PC-3 (cell line): ENCODE data around the gene MED26.

Source experiments
- EZH2 ChIP-seq: fragments of 300-600 bp; sonication (generic); IDR thresholded peaks from one replicate; pipeline ENCODE4 v1.6.1; 2017; ENCODE audit warnings: antibody characterized with exemption, mild to moderate bottlenecking, low read length; ENCODE audit not compliant: unreplicated experiment
- EZH2phosphoT487 ChIP-seq: fragments of 300-600 bp; sonication (generic); IDR thresholded peaks from 2 replicates; pipeline ENCODE4 v1.6.1; 2018; ENCODE audit warnings: mild to moderate bottlenecking, antibody characterized with exemption, low read length, borderline replicate concordance
- TF ChIP-seq, protein P1 (sequence below): fragments of 300-600 bp; sonication (generic); conservative IDR thresholded peaks from 2 replicates; pipeline ENCODE4 v1.5.1; 2017; ENCODE audit warnings: antibody characterized with exemption, low read depth, mild to moderate bottlenecking, low read length

DNA sequence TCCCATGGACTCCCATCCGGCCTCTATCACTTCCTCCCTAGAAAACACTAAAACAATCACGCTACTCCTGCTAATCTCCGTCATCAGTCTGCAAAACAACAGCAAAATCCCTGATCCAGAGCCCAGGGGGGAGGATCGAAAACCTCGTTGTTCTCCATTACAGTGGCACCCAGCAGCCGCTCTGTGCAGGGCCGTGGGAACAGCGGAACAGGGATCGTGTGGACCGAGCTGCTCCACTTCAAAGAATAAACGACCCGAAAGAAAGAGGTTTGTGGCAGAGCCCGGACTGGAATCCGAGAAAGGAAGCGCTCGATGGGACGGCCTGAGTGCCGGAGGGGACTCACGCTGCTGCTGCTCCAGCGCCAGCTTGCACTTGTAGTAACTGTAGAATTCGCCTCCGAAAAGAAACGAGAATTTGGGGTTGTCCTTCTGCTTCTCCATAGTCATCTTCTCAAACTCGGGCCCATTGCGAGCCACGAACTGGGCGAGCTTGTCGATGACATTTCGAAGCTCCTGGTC lies 86.4 kb downstream of the MED26 start:
- TF ChIP-seq, protein P1, sequence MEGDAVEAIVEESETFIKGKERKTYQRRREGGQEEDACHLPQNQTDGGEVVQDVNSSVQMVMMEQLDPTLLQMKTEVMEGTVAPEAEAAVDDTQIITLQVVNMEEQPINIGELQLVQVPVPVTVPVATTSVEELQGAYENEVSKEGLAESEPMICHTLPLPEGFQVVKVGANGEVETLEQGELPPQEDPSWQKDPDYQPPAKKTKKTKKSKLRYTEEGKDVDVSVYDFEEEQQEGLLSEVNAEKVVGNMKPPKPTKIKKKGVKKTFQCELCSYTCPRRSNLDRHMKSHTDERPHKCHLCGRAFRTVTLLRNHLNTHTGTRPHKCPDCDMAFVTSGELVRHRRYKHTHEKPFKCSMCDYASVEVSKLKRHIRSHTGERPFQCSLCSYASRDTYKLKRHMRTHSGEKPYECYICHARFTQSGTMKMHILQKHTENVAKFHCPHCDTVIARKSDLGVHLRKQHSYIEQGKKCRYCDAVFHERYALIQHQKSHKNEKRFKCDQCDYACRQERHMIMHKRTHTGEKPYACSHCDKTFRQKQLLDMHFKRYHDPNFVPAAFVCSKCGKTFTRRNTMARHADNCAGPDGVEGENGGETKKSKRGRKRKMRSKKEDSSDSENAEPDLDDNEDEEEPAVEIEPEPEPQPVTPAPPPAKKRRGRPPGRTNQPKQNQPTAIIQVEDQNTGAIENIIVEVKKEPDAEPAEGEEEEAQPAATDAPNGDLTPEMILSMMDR, result no peak
- TF ChIP-seq EZH2, result no peak
- no peak for TF ChIP-seq EZH2phosphoT487
